Camera-type eye (tissue), 1 donor: Measurements from ENCODE around the gene NEUROG2. TPM values are rescaled to one million over a fixed set of nuclear protein-coding genes. Genes with fewer than 3 reads are reported as not detected.

Source experiments
- total RNA-seq: library from RNA; depleted of rRNA; stranded (reverse); fragments of >200 nt; gene quantifications from one replicate; pipeline ENCODE4 v1.2.3, GENCODE V29; 2014

Gene NEUROG2
- total RNA-seq = 8.2 TPM

DNA sequence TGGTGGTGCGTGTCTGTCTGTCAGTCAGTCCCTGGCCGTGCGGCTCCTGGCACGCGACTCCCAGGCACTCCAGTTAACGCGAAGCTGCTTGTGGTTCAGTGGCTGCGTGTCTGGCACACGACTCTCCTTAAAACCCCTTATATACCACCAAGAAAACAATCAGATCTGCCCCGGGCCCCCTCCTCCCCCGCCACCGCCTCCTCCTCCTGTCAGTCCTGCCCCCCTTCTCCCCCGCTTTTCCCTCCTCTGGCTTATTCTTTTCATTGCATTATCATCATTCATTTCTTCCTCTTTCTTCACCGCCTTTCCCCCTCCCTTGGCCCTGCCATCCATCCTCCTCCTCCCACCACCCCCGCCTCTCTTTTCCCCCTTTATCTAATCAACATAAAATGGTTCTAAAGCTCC lies at the start of gene NEUROG2:
Gene NEUROG2 (minus strand): TSS at position 115 of the 405 bp plus-strand sequence. CDS start 705 bp downstream, outside the sequence.

Other genes starting within 250 kb of the NEUROG2 start
- 7.1 TPM for gene TIFA, start 230.3 kb downstream of the NEUROG2 start, total RNA-seq
- gene ALPK1, start 218.8 kb downstream of the NEUROG2 start, total RNA-seq = 13.1 TPM
- 37.1 TPM for gene ZGRF1, start 120.7 kb upstream of the NEUROG2 start, total RNA-seq
- gene LARP7, start 121.0 kb upstream of the NEUROG2 start, total RNA-seq = 58.7 TPM